ENCODE measurements around the gene SETDB1. TPM values are rescaled to one million over a fixed set of nuclear protein-coding genes. Genes with fewer than 3 reads are reported as not detected.

Gene SETDB1
- total RNA-seq, 1 experiment from 2014 or later: 64.9 TPM

GRCh38 chr1:150999051-150999674, 73.0 kb downstream of the SETDB1 start:
- Mint-ChIP-seq H3K27ac (ENCODE audit: unreplicated experiment) (no peak overlapping the region), H3K36me3 (ENCODE audit: insufficient read depth, unreplicated experiment) (peaks cover 17% of the 10 kb centered on the region), H3K27me3 (ENCODE audit: unreplicated experiment) (no peaks in the 10 kb centered on the region), H3K9me3 (ENCODE audit: low read depth, unreplicated experiment) (no peaks in the 10 kb centered on the region), H3K4me1 (ENCODE audit: low read depth, unreplicated experiment) (no peaks in the 10 kb centered on the region), H3K4me3 (ENCODE audit: low read depth, unreplicated experiment) (no peak overlapping the region)
- no TSS peak for BruUV-seq (replicated peaks)
- CTCF ChIA-PET: no interaction called here
- DNase-seq: no peak
- intact Hi-C loops (cut with micrococcal nuclease; ENCODE audit: unreplicated experiment): no loop called here
- no peak for TF ChIP-seq CTCF (IDR thresholded peaks at IDR 0.05; ENCODE audit: unreplicated experiment)

- H3K4me3 Mint-ChIP-seq (ENCODE audit: low read depth, unreplicated experiment): no peak overlapping the region
- no peaks in the 10 kb centered on the region for H3K27me3 Mint-ChIP-seq (ENCODE audit: unreplicated experiment)
- H3K36me3 Mint-ChIP-seq (ENCODE audit: insufficient read depth, unreplicated experiment): peaks cover 11% of the 10 kb centered on the region
- intact Hi-C loops (cut with micrococcal nuclease; ENCODE audit: unreplicated experiment): no loop called here
- H3K27ac Mint-ChIP-seq (ENCODE audit: unreplicated experiment): no peak overlapping the region
- BruUV-seq (replicated peaks): no TSS peak
- no peaks in the 10 kb centered on the region for H3K9me3 Mint-ChIP-seq (ENCODE audit: low read depth, unreplicated experiment)
- no peaks in the 10 kb centered on the region for H3K4me1 Mint-ChIP-seq (ENCODE audit: low read depth, unreplicated experiment)
- no peak for TF ChIP-seq CTCF (IDR thresholded peaks at IDR 0.05; ENCODE audit: unreplicated experiment)
- CTCF ChIA-PET: no interaction called here
- DNase-seq: no peak
These were observed 73.8 kb downstream of the SETDB1 start for GRCh38 chr1:150999926-151000325.

GRCh38 chr1:151000408-151000807, 74.2 kb downstream of the SETDB1 start:
- no TSS peak for BruUV-seq (replicated peaks)
- Mint-ChIP-seq H3K9me3 (ENCODE audit: low read depth, unreplicated experiment) (no peaks in the 10 kb centered on the region), H3K36me3 (ENCODE audit: insufficient read depth, unreplicated experiment) (peaks cover 13% of the 10 kb centered on the region), H3K4me1 (ENCODE audit: low read depth, unreplicated experiment) (peaks cover under 1% of the 10 kb centered on the region), H3K27ac (ENCODE audit: unreplicated experiment) (no peak overlapping the region), H3K27me3 (ENCODE audit: unreplicated experiment) (no peaks in the 10 kb centered on the region), H3K4me3 (ENCODE audit: low read depth, unreplicated experiment) (no peak overlapping the region)
- no peak for TF ChIP-seq CTCF (IDR thresholded peaks at IDR 0.05; ENCODE audit: unreplicated experiment)
- CTCF ChIA-PET: interaction anchor here (0.6 kb wide), 1 partner anchor 338 kb away, joined by 3 read pairs; no protein-coding TSS in a partner anchor
- no peak for DNase-seq
- intact Hi-C loops (cut with micrococcal nuclease; ENCODE audit: unreplicated experiment): no loop called here

GRCh38 chr1:151001602-151002001, 75.4 kb downstream of the SETDB1 start:
- peaks cover 13% of the 10 kb centered on the region for H3K4me1 Mint-ChIP-seq (ENCODE audit: low read depth, unreplicated experiment)
- no peaks in the 10 kb centered on the region for H3K9me3 Mint-ChIP-seq (ENCODE audit: low read depth, unreplicated experiment)
- H3K27ac Mint-ChIP-seq (ENCODE audit: unreplicated experiment): no peak overlapping the region
- H3K36me3 Mint-ChIP-seq (ENCODE audit: insufficient read depth, unreplicated experiment): peaks cover 13% of the 10 kb centered on the region
- CTCF ChIA-PET: interaction anchor here (0.6 kb wide), 1 partner anchor 67 kb away, joined by 4 read pairs; no protein-coding TSS in a partner anchor
- no peaks in the 10 kb centered on the region for H3K27me3 Mint-ChIP-seq (ENCODE audit: unreplicated experiment)
- no peak for TF ChIP-seq CTCF (IDR thresholded peaks at IDR 0.05; ENCODE audit: unreplicated experiment)
- DNase-seq: no peak
- H3K4me3 Mint-ChIP-seq (ENCODE audit: low read depth, unreplicated experiment): no peak overlapping the region
- intact Hi-C loops (cut with micrococcal nuclease; ENCODE audit: unreplicated experiment): no loop called here
- no TSS peak for BruUV-seq (replicated peaks)

Data from Calu3 (cell line).